ENCODE data around the gene OAS3.
"Not testable (repeated sequence)": the region's sequence is repeated elsewhere in the genome, so short reads cannot be mapped to it uniquely, and the experiment has no call there.

Gene OAS3

GRCh38 chr12:112908548-112908947, 29.7 kb upstream of the OAS3 start:
- no peak for ATAC-seq
- Mint-ChIP-seq H3K9me3 (peaks cover 8% of the 10 kb centered on the region), H3K36me3 (no peaks in the 10 kb centered on the region), H3K4me1 (peaks cover 57% of the 10 kb centered on the region), H3K27ac (peak overlapping the region; percentile 77), H3K4me3 (peak overlapping the region; percentile 79)
- no peak for DNase-seq (ENCODE audit: low spot score in 2 of 2)

GRCh38 chr12:112909693-112910092, 28.6 kb upstream of the OAS3 start:
- no peak for DNase-seq (ENCODE audit: low spot score in 2 of 2)
- Mint-ChIP-seq H3K4me1 (peaks cover 52% of the 10 kb centered on the region), H3K9me3 (peaks cover 8% of the 10 kb centered on the region), H3K27ac (no peak overlapping the region), H3K4me3 (no peak overlapping the region), H3K36me3 (no peaks in the 10 kb centered on the region)
- ATAC-seq: no peak

GRCh38 chr12:112913038-112913688, 25.1 kb upstream of the OAS3 start:
- no peak overlapping the region for H3K4me3 Mint-ChIP-seq
- H3K27ac Mint-ChIP-seq: no peak overlapping the region
- peaks cover 23% of the 10 kb centered on the region for H3K4me1 Mint-ChIP-seq
- ATAC-seq: no peak
- H3K36me3 Mint-ChIP-seq: peaks cover 9% of the 10 kb centered on the region
- DNase-seq (ENCODE audit: low spot score in 2 of 2): no peak
- peaks cover 8% of the 10 kb centered on the region for H3K9me3 Mint-ChIP-seq

DNA sequence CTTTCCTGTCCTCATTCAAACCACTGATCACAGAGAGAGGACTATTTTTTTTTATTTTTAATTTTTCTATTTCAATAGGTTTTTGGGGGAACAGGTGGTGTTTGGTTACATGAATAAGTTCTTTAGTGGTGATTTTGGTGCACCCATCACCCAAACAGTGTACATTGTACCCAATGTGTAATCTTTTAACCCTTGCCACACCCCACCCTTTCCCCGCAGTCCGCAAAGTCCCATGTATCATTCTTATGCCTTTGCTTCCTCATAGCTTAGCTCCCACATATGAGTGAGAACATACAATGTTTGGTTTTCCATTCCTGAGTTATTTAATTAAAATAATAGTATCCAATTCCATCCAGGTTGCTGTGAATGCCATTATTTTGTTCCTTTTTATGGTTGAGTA, 24.4 kb upstream of the OAS3 start:
- peaks cover 16% of the 10 kb centered on the region for H3K4me1 Mint-ChIP-seq
- DNase-seq (ENCODE audit: low spot score in 2 of 2); H3K27ac Mint-ChIP-seq; ATAC-seq; H3K9me3 Mint-ChIP-seq; H3K4me3 Mint-ChIP-seq: not testable (repeated sequence)
- peaks cover 11% of the 10 kb centered on the region for H3K36me3 Mint-ChIP-seq

DNA sequence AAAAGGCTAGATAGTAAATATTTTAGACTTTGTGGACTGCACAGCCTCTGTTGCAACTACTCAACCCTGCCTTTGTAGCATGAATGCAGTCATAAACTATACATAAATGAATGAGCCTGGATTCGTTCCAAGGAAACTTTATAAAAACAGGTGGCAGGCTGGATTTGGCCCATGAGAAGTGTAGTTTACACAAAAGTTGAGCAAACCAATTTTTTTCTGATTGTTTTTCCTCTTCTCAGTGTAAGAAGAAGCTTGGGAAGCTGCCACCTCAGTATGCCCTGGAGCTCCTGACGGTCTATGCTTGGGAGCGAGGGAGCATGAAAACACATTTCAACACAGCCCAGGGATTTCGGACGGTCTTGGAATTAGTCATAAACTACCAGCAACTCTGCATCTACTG, 22.0 kb upstream of the OAS3 start:
- no peak overlapping the region for H3K4me3 Mint-ChIP-seq
- H3K4me1 Mint-ChIP-seq: no peaks in the 10 kb centered on the region
- no peak for ATAC-seq
- H3K27ac Mint-ChIP-seq: no peak overlapping the region
- no peak for DNase-seq (ENCODE audit: low spot score in 2 of 2)
- H3K36me3 Mint-ChIP-seq: peaks cover 11% of the 10 kb centered on the region
- peaks cover 8% of the 10 kb centered on the region for H3K9me3 Mint-ChIP-seq

- Mint-ChIP-seq H3K27ac (no peak overlapping the region), H3K36me3 (peaks cover 11% of the 10 kb centered on the region), H3K9me3 (no peaks in the 10 kb centered on the region), H3K4me1 (no peaks in the 10 kb centered on the region), H3K4me3 (no peak overlapping the region)
- ATAC-seq (no peak), DNase-seq (ENCODE audit: low spot score in 2 of 2) (no peak)
Observed at GRCh38 chr12:112919121-112919520, 19.2 kb upstream of the OAS3 start.

DNA sequence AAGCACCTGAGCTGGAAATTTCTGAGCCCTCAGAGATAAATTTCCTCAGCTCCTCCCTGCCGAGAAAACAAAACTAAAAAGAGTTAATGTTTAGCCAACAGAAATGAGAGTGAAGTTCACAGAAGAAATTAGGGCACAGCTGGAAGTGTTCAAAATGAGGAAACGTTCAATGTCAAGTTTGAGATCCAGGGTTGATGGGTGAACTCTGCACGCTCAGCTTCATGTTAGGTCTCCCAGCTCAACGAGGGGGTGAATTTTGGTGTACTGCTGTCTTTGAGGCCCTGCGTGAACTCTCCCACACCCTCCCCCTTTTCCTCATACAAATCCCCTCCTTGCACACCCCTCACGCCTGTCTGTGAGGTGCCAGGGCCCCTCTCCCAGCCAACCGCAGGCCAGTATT, 13.3 kb upstream of the OAS3 start:
- ATAC-seq (no peak), DNase-seq (ENCODE audit: low spot score in 2 of 2) (no peak)
- Mint-ChIP-seq H3K36me3 (no peaks in the 10 kb centered on the region), H3K4me3 (no peak overlapping the region), H3K9me3 (no peaks in the 10 kb centered on the region), H3K4me1 (no peaks in the 10 kb centered on the region), H3K27ac (no peak overlapping the region)

DNA sequence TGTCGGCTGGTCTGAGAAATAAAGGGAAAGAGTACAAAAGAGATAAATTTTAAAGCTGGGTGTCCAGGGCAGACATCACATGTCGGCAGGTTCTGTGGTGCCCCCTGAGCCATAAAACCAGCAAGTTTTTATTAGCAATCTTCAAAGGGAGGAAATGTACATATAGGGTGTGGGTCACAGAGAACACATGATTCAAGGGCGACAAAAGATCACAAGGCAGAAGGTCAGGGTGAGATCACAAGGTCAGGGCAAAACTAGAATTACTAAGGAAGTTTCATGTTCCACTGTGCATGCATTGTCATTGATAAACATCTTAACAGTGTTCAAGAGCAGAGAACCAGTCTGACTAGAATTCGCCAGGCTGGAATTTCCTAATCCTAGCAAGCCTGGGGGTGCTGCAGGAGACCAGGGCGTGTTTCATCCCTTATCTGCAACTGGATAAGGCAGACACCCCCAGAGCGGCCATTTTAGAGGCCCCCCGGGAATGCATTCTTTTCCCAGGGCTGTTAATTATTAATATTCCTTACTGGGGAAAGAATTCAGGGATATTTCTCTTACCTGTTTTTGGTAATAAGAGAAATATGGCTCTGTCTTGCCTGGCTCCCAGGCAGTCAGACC, 11.7 kb upstream of the OAS3 start:
- not testable (repeated sequence) for H3K36me3 Mint-ChIP-seq; H3K4me1 Mint-ChIP-seq; DNase-seq (ENCODE audit: low spot score in 2 of 2); H3K9me3 Mint-ChIP-seq; ATAC-seq; H3K27ac Mint-ChIP-seq; H3K4me3 Mint-ChIP-seq

DNA sequence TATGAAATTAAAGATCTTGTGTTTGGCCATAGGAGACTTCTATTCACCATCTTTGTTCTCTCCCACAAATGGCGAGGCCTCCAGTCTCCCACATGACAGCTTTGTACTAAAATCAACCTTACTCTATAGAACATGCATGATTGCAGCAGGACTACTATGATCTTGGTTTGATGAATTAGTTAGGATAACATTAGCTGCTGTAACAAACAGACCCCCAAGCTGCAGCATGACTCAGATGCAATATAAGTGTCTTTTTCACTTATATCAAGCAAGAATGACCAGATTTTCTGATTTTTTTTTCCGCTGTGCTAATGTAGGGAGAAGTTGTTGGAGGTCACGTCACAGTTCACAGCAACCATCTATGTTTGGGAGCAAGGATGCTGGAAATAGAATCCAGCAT, 10.8 kb upstream of the OAS3 start:
- no peaks in the 10 kb centered on the region for H3K36me3 Mint-ChIP-seq
- no peaks in the 10 kb centered on the region for H3K4me1 Mint-ChIP-seq
- H3K9me3 Mint-ChIP-seq: no peaks in the 10 kb centered on the region
- DNase-seq (ENCODE audit: low spot score in 2 of 2) (no peak), ATAC-seq (no peak)
- no peak overlapping the region for H3K27ac Mint-ChIP-seq
- H3K4me3 Mint-ChIP-seq: no peak overlapping the region

DNA sequence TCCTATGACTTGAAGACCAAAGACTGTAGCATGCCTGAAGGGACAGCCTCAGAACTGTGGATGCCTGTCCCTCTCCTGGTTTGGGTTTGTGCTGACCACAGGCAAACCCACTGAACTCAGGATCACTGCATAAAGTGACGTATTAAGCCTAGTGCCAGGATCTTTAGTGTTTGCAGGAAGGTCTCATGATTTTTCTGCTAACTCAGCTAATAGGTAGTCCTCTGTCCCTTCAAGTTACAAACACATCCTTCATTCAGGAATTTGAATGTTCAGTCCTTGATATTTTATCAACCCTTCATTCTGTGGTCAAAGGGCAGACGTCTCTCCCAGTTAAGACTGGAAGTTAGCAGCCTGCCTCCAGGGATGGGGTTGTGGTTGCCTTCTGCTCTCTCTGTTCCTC, 10.3 kb upstream of the OAS3 start:
- no peak overlapping the region for H3K4me3 Mint-ChIP-seq
- no peak overlapping the region for H3K27ac Mint-ChIP-seq
- no peaks in the 10 kb centered on the region for H3K9me3 Mint-ChIP-seq
- ATAC-seq (no peak), DNase-seq (ENCODE audit: low spot score in 2 of 2) (no peak)
- H3K36me3 Mint-ChIP-seq: no peaks in the 10 kb centered on the region
- H3K4me1 Mint-ChIP-seq: no peaks in the 10 kb centered on the region

DNA sequence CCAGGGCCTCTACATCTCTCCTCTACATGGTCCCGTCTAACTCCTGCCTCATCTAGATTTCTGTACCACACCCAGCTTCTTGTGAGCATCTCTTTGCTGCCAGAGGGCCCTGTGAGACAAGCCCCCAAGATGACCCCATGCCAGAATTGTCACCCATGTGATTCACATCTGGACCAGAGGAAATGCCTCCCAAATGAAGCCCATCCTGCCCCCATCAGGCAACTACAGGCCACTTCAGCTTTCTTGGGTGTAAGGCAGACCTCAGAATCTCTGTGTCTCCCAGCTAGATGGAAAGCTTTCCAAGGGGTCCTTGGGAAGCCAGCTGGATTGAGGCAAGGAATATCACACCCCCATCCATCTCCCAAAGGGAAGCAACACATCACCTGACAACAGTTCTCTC, 9.3 kb upstream of the OAS3 start:
- H3K27ac Mint-ChIP-seq: no peak overlapping the region
- H3K36me3 Mint-ChIP-seq: no peaks in the 10 kb centered on the region
- no peak overlapping the region for H3K4me3 Mint-ChIP-seq
- DNase-seq (ENCODE audit: low spot score in 2 of 2): no peak
- no peak for ATAC-seq
- no peaks in the 10 kb centered on the region for H3K4me1 Mint-ChIP-seq
- no peaks in the 10 kb centered on the region for H3K9me3 Mint-ChIP-seq

DNA sequence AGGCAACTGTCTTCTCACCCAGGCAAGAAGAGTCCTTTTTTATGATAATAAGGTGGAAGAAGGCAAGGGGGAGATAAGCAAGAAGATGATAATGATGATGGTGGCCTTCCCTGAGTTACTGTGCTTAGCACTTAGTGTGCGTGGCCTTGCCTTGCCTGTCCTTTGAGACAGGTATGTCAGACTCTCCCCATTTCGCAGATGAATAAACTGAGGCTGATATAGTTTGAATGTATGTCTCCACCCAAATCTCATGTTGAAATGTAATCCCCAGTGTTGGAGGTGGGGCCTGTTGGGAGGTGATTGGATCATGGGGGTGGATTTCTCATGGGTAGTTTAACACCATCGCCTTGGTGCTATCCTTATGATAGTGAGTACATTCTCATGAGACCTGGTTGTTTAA, 8.6 kb upstream of the OAS3 start:
- H3K4me1 Mint-ChIP-seq: no peaks in the 10 kb centered on the region
- H3K27ac Mint-ChIP-seq: no peak overlapping the region
- H3K4me3 Mint-ChIP-seq: no peak overlapping the region
- DNase-seq (ENCODE audit: low spot score in 2 of 2) (no peak), ATAC-seq (no peak)
- no peaks in the 10 kb centered on the region for H3K36me3 Mint-ChIP-seq
- H3K9me3 Mint-ChIP-seq: no peaks in the 10 kb centered on the region

DNA sequence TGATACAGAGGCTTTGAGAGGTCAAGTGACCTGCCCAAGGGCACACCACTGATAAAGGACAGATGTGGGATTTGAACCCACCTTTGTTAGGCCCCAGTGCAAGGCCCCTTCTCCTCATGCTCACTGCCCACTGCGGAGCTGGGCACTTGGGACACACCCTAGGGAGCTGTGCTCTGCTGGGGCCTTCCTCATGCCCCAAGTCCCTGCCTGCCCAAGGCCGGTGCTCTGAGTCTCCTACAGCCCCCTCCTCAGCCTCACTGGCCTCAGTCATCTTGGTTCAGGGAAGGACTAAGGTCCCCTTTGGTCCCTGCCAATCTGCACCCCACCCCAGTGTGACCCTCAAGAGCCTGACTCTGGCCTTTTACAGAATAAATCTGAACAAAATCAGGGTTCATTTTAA, 7.9 kb upstream of the OAS3 start:
- DNase-seq (ENCODE audit: low spot score in 2 of 2) (peak in 1 of 2 donors; percentile 30), ATAC-seq (peak; percentile 26)
- Mint-ChIP-seq H3K27ac (peak overlapping the region; percentile 38), H3K36me3 (no peaks in the 10 kb centered on the region), H3K9me3 (no peaks in the 10 kb centered on the region), H3K4me1 (no peaks in the 10 kb centered on the region), H3K4me3 (no peak overlapping the region)

DNA sequence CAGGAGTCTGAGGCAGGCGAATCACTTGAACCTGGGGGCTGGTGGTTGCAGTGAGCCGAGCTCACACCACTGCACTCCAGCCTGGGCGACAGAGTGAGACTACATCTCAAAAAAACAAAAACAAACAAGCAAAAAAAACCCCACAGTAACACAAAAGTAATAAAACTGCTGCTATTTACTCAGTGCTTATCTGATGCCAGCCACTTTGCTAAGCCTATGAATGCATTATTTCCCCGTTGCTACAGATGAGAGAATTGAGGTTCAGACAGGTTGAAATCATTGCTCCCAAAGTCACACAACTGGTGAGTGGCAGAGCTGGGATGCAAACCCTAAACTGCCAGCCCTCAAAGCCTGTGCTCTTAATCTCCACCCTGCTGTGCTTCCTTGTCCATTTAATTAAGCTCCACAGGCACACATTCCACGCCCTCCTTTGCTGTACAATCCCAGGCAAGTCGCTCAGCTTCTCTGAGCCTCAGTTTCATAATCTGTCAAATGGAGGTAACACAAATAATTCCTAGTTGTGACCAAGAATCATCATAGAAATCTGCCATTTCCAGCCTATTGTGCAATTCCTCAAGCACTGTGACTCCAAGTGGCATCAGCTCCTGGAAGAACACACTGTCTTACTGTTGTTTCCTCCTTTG, 5.7 kb upstream of the OAS3 start:
- Mint-ChIP-seq H3K4me1 (peaks cover 15% of the 10 kb centered on the region), H3K27ac (no peak overlapping the region), H3K36me3 (no peaks in the 10 kb centered on the region), H3K9me3 (no peaks in the 10 kb centered on the region), H3K4me3 (no peak overlapping the region)
- DNase-seq (ENCODE audit: low spot score in 2 of 2) (peak in 1 of 2 donors; percentile 42), ATAC-seq (no peak)

- peak in 1 of 2 donors; percentile 20 for DNase-seq (ENCODE audit: low spot score in 2 of 2)
- Mint-ChIP-seq H3K27ac (no peak overlapping the region), H3K4me1 (peaks cover 20% of the 10 kb centered on the region), H3K9me3 (no peaks in the 10 kb centered on the region), H3K4me3 (no peak overlapping the region), H3K36me3 (no peaks in the 10 kb centered on the region)
- no peak for ATAC-seq
Observed at GRCh38 chr12:112933129-112933505, 5.2 kb upstream of the OAS3 start.

- no peaks in the 10 kb centered on the region for H3K9me3 Mint-ChIP-seq
- no peak for DNase-seq (ENCODE audit: low spot score in 2 of 2)
- H3K36me3 Mint-ChIP-seq: no peaks in the 10 kb centered on the region
- ATAC-seq: no peak
- peaks cover 41% of the 10 kb centered on the region for H3K4me1 Mint-ChIP-seq
- no peak overlapping the region for H3K4me3 Mint-ChIP-seq
- H3K27ac Mint-ChIP-seq: peak overlapping the region; percentile 32
Observed at GRCh38 chr12:112936264-112936663, 2.0 kb upstream of the OAS3 start.

Measured in stimulated activated effector memory CD8-positive, alpha-beta T cell treated with anti-CD3 and anti-CD28 coated beads, Interleukin-12 subunit alpha, Interleukin-12 subunit beta, amount 100 ng/mL, for 72 hours (primary cell).